ENCODE results near the gene MFRP.

MFRP gene

DNA sequence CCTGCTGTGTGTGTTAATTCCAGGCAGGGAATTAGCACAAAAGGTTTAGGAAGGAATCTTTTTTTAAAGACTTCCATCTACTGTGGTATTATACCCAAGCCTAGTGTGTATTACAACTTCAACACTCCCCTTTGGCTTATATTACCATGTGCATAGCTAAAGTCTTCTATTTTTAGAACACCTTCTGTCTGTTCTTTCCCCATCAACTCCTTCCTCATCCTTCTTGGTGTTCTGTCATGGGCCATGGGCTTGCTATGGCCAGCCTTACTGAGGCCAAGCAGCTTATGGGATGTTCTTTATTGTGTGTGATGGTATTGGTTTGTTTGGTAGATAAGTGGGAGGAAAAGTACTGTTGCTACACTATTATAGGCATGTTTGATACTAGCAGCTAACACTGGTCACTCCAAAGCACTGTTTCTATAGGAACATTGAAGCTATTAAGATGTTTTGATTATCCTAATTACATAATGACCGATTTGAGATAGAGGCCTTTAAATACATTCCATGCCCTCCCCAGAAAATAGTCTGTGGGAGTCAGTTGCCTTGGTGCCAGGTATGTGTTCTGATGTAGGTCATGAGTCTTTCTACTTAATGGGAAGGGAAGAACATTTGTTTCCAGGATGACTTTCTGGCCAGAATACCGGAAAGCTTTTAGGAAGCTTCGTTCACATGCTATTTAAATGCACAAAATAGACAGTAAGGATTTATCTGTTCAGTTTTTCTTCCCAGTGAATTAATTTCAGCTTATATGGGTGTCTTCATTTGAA lies 46.1 kb downstream of the MFRP start:
- H3K4me3 ChIP-seq (ENCODE audit: low read length) = no peak overlapping the region
- TF ChIP-seq ZNF274 (IDR thresholded peaks at IDR 0.05; ENCODE audit: low read depth, low read length) = no peak

DNA sequence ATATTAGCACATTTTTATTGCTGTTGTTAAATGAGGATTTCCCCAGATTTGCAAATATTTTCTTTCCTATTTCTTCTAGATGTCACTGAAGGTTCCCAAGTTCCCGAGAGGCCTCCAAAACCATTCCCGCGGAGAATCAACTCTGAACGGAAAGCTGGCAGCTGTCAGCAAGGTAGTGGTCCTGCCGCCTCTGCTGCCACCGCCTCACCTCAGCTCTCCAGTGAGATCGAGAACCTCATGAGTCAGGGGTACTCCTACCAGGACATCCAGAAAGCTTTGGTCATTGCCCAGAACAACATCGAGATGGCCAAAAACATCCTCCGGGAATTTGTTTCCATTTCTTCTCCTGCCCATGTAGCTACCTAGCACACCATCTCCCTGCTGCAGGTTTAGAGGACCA lies 47.1 kb downstream of the MFRP start:
- TF ChIP-seq ZNF274 (IDR thresholded peaks at IDR 0.05; ENCODE audit: low read depth, low read length) = no peak
- no peak overlapping the region for H3K4me3 ChIP-seq (ENCODE audit: low read length)

DNA sequence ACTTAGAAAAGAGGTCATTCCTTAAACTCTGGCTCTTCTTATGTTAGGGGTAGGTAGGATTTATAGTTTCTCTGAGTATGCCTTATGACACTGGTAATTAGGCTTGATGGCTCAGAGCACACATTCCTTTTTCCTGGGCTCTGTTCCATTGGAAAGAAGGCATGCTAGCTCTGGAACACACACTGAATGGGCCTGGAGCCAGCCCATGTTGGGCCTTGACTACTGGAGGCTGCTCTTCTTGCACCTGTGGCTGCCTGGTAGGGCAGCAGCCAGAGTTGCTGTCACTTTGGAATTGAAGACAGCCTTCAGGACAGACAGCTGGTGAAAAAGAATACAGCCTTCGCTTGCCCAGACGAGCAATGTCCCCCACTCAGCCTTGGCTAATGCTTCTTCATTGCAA lies 47.8 kb downstream of the MFRP start:
- no peak overlapping the region for H3K4me3 ChIP-seq (ENCODE audit: low read length)
- TF ChIP-seq ZNF274 (IDR thresholded peaks at IDR 0.05; ENCODE audit: low read depth, low read length) = no peak

DNA sequence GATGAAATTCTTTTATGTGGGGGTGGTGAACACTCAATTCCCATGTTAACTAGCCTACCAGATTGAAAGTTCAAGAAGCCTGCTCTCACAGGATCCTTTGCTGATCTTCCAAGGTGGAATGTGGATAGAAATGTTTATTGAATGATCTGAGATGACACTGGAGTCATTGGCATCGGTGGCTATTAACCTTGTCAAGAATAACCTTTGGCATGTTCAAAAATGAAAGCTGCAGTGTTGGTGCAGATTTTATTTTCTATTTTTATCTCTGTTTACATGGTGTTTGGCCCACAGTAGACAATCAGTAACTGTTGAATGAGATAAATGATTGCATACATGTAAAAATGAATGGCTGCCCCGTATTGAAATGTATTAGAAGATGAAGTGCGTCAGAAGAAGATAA lies 48.6 kb downstream of the MFRP start:
- H3K4me3 ChIP-seq (ENCODE audit: low read length) = no peak overlapping the region
- no peak for TF ChIP-seq ZNF274 (IDR thresholded peaks at IDR 0.05; ENCODE audit: low read depth, low read length)

DNA sequence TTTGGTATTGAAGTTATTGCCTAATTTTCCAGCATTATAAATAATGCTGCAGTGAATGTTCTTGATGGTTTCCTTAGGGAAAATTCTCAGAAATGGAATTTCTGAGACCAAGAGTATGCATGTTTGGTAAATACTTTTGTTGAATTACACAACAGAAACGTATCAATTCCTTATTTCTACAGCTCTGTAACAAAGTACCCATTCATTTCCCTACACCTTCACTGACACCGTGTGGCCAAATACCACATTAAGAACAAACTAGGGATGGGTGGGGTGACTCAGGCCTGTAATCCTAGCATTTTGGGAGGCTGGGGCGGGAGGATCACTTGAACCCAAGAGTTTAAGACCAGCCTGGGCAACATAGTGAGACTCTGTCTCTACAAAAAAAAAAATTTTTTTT lies 51.3 kb downstream of the MFRP start:
- TF ChIP-seq ZNF274 (IDR thresholded peaks at IDR 0.05; ENCODE audit: low read depth, low read length) = no peak
- no peak overlapping the region for H3K4me3 ChIP-seq (ENCODE audit: low read length)

DNA sequence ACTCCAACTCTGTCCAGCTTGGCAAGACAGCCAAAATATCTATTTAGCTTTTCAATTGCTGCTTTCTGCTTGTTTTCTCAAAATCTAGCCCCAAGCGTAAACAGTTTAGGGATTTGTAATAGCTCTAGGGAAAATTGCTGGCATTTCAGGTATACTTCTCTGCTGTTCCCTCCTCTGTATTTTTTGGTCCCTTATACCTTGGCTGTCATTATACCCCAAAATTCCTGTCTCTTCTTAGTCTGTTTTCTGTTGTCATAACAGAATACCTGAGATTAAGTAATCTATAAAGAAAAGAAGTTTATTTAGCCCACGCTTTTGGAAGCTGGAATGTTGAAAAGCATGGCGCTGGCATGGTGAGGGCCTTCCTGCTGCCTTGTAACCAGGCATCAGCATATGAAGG lies 53.0 kb downstream of the MFRP start:
- TF ChIP-seq ZNF274 (IDR thresholded peaks at IDR 0.05; ENCODE audit: low read depth, low read length) = no peak
- no peak overlapping the region for H3K4me3 ChIP-seq (ENCODE audit: low read length)

DNA sequence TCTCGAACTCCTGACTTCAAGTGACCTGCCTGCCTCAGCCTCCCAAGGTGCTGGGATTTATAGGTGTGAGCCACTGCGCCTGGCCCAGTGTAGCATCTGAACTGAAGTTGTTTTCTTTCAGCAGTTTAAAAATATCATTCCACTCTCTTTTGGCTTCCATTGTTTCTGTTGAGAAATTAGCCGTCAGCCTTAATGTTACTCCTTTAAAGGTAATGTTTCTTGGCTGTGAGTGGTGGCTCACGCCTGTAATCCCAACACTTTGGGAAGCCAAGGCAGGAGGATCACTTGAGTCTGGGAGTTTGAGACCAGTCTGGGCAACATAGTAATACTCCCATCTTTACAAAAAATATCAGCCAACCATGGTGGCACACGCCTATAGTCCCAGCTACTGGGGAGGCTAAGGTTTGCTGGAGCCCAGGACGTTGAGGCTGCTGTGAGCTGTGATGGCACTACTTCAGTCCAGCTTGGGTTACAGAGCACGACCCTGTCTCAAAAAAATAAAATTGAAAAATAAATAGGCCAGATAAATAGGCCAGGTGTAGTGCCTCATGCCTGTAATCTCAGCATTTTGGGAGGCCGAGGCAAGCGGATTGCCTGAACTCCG lies 55.5 kb downstream of the MFRP start:
- no peak overlapping the region for H3K4me3 ChIP-seq (ENCODE audit: low read length)
- TF ChIP-seq ZNF274 (IDR thresholded peaks at IDR 0.05; ENCODE audit: low read depth, low read length) = no peak
